OCI-LY3 (cell line): ENCODE results near the gene TUBGCP4.

Experiments
- EZH2phosphoT487 ChIP-seq: fragments of 200-600 bp; shearing (Covaris generic); IDR thresholded peaks from 2 replicates; pipeline ENCODE4 v1.6.1; 2018; ENCODE audit warnings: antibody characterized with exemption, mixed run types, low read depth
- TF ChIP-seq, protein P1 (sequence below): fragments of 200-600, 300-600 bp; sonication (generic); IDR thresholded peaks from 2 replicates; pipeline ENCODE4 v1.5.1; 2014; ENCODE audit warnings: antibody characterized with exemption, low read length, low read depth

DNA sequence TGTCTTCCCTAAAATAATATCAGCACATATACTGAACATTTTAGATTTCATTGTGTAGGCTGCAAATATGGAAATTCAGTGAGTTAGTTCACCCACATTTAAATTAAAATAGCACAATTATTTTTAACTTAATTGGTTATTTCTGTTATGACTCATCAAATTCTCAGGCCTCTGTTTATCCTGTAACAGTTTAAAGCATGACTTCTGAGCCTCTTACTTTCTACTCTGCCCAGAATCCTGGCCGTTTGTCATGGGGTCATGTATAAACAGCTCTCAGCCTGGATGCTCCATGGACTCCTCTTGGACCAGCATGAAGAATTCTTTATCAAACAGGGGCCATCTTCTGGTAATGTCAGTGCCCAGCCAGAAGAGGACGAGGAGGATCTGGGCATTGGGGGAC, 12.2 kb downstream of the TUBGCP4 start:
- TF ChIP-seq, protein P1, sequence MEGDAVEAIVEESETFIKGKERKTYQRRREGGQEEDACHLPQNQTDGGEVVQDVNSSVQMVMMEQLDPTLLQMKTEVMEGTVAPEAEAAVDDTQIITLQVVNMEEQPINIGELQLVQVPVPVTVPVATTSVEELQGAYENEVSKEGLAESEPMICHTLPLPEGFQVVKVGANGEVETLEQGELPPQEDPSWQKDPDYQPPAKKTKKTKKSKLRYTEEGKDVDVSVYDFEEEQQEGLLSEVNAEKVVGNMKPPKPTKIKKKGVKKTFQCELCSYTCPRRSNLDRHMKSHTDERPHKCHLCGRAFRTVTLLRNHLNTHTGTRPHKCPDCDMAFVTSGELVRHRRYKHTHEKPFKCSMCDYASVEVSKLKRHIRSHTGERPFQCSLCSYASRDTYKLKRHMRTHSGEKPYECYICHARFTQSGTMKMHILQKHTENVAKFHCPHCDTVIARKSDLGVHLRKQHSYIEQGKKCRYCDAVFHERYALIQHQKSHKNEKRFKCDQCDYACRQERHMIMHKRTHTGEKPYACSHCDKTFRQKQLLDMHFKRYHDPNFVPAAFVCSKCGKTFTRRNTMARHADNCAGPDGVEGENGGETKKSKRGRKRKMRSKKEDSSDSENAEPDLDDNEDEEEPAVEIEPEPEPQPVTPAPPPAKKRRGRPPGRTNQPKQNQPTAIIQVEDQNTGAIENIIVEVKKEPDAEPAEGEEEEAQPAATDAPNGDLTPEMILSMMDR: no peak
- TF ChIP-seq EZH2phosphoT487: no peak
